Measurements from ENCODE around the gene AMIGO3.

The AMIGO3 gene

GRCh38 chr3:49670940-49671290 is 48.6 kb downstream of the AMIGO3 start:
- TF ChIP-seq CTCF (IDR thresholded peaks at IDR 0.05) (no peak), ZFX (IDR thresholded peaks at IDR 0.05; ENCODE audit: borderline replicate concordance) (no peak)
- peak overlapping the region; percentile 97 for H3K27ac ChIP-seq

- H3K27ac ChIP-seq: no peak overlapping the region
- TF ChIP-seq CTCF (IDR thresholded peaks at IDR 0.05) (no peak), ZFX (IDR thresholded peaks at IDR 0.05; ENCODE audit: borderline replicate concordance) (no peak)
Observed at GRCh38 chr3:49669352-49669751, 50.1 kb downstream of the AMIGO3 start.

GRCh38 chr3:49668861-49669260 is 50.6 kb downstream of the AMIGO3 start:
- no peak overlapping the region for H3K27ac ChIP-seq
- TF ChIP-seq CTCF (IDR thresholded peaks at IDR 0.05) (no peak), ZFX (IDR thresholded peaks at IDR 0.05; ENCODE audit: borderline replicate concordance) (no peak)

- H3K27ac ChIP-seq: no peak overlapping the region
Observed at GRCh38 chr3:49668414-49668797, 51.1 kb downstream of the AMIGO3 start.

GRCh38 chr3:49667701-49668413 is 51.6 kb downstream of the AMIGO3 start:
- no peak for TF ChIP-seq ZFX (IDR thresholded peaks at IDR 0.05; ENCODE audit: borderline replicate concordance)
- no peak for TF ChIP-seq CTCF (IDR thresholded peaks at IDR 0.05)
- H3K27ac ChIP-seq: no peak overlapping the region

More at GRCh38 chr3:49668414-49668797, 51.1 kb downstream of the AMIGO3 start:
- TF ChIP-seq CTCF (IDR thresholded peaks at IDR 0.05) (no peak), ZFX (IDR thresholded peaks at IDR 0.05; ENCODE audit: borderline replicate concordance) (no peak)
